ENCODE data around the gene RABGGTA. TPM values are rescaled to one million over a fixed set of nuclear protein-coding genes. Genes with fewer than 3 reads are reported as not detected.

RABGGTA gene
- total and polyA plus RNA-seq, 2 donors (not counting 1 experiment from before 2014, with no cell fraction given) = 15.1 to 21.0 TPM

GRCh38 chr14:24277071-24277470 is 5.7 kb upstream of the RABGGTA start:
- Histone ChIP-seq H2AFZ (ENCODE audit: low read length) (no peak overlapping the region), H3K4me3 (replicated peaks in 1 of 4; ENCODE audit: control extremely low read depth in 1 of 4, insufficient read depth in 1 of 4, low read depth in 3 of 4, low read length in 4 of 4) (no peak overlapping the region), H3K27me3 (ENCODE audit: control insufficient read depth, insufficient read depth, low read length) (no peaks in the 10 kb centered on the region), H3K4me1 (ENCODE audit: control insufficient read depth, extremely low read depth, insufficient read depth, low read length) (no peaks in the 10 kb centered on the region), H3K9ac (ENCODE audit: insufficient read depth, low read length) (no peak overlapping the region), H3K4me2 (ENCODE audit: extremely low read depth, insufficient read depth, low read length) (no peak overlapping the region), H3K79me2 (ENCODE audit: control insufficient read depth, insufficient read depth, low read length) (no peaks in the 10 kb centered on the region), H4K20me1 (ENCODE audit: control insufficient read depth, extremely low read depth, insufficient read depth, low read length) (no peaks in the 10 kb centered on the region), H3K36me3 (ENCODE audit: control insufficient read depth, insufficient read depth, low read length) (no peaks in the 10 kb centered on the region), H3K27ac (ENCODE audit: insufficient read depth, low read length) (no peak overlapping the region), H3K9me3 (ENCODE audit: control insufficient read depth, insufficient read depth, low read depth, low read length) (no peaks in the 10 kb centered on the region)
- DNase-seq (ENCODE audit: low read depth in 2 of 2) = no peak
- TF ChIP-seq EZH2 (IDR thresholded peaks at IDR 0.05; ENCODE audit: low read length, missing control alignments) (no peak), CTCF (conservative IDR thresholded peaks at IDR 0.05 in 1 of 2, IDR thresholded peaks at IDR 0.05 in 1 of 2; ENCODE audit: low read depth in 1 of 2, low read length in 2 of 2) (no peak)

- Histone ChIP-seq H4K20me1 (ENCODE audit: control insufficient read depth, extremely low read depth, insufficient read depth, low read length) (no peaks in the 10 kb centered on the region), H3K4me1 (ENCODE audit: control insufficient read depth, extremely low read depth, insufficient read depth, low read length) (no peaks in the 10 kb centered on the region), H3K27ac (ENCODE audit: insufficient read depth, low read length) (no peak overlapping the region), H3K4me3 (replicated peaks in 1 of 4; ENCODE audit: control extremely low read depth in 1 of 4, insufficient read depth in 1 of 4, low read depth in 3 of 4, low read length in 4 of 4) (no peak overlapping the region), H3K79me2 (ENCODE audit: control insufficient read depth, insufficient read depth, low read length) (no peaks in the 10 kb centered on the region), H3K4me2 (ENCODE audit: extremely low read depth, insufficient read depth, low read length) (no peak overlapping the region), H3K27me3 (ENCODE audit: control insufficient read depth, insufficient read depth, low read length) (no peaks in the 10 kb centered on the region), H3K9me3 (ENCODE audit: control insufficient read depth, insufficient read depth, low read depth, low read length) (no peaks in the 10 kb centered on the region), H3K36me3 (ENCODE audit: control insufficient read depth, insufficient read depth, low read length) (peaks cover 2% of the 10 kb centered on the region), H3K9ac (ENCODE audit: insufficient read depth, low read length) (no peak overlapping the region), H2AFZ (ENCODE audit: low read length) (no peak overlapping the region)
- TF ChIP-seq EZH2 (IDR thresholded peaks at IDR 0.05; ENCODE audit: low read length, missing control alignments) (no peak), CTCF (conservative IDR thresholded peaks at IDR 0.05 in 1 of 2, IDR thresholded peaks at IDR 0.05 in 1 of 2; ENCODE audit: low read depth in 1 of 2, low read length in 2 of 2) (no peak)
- peak in 1 of 2 donors; percentile 19 for DNase-seq (ENCODE audit: low read depth in 2 of 2)
Observed at GRCh38 chr14:24274101-24274543, 2.7 kb upstream of the RABGGTA start.

GRCh38 chr14:24273422-24273998 is 2.1 kb upstream of the RABGGTA start:
- Histone ChIP-seq H3K27ac (ENCODE audit: insufficient read depth, low read length) (no peak overlapping the region), H2AFZ (ENCODE audit: low read length) (no peak overlapping the region), H3K4me3 (replicated peaks in 1 of 4; ENCODE audit: control extremely low read depth in 1 of 4, insufficient read depth in 1 of 4, low read depth in 3 of 4, low read length in 4 of 4) (no peak overlapping the region), H3K36me3 (ENCODE audit: control insufficient read depth, insufficient read depth, low read length) (peaks cover 2% of the 10 kb centered on the region), H3K27me3 (ENCODE audit: control insufficient read depth, insufficient read depth, low read length) (no peaks in the 10 kb centered on the region), H3K9me3 (ENCODE audit: control insufficient read depth, insufficient read depth, low read depth, low read length) (no peaks in the 10 kb centered on the region), H4K20me1 (ENCODE audit: control insufficient read depth, extremely low read depth, insufficient read depth, low read length) (no peaks in the 10 kb centered on the region), H3K4me1 (ENCODE audit: control insufficient read depth, extremely low read depth, insufficient read depth, low read length) (no peaks in the 10 kb centered on the region), H3K4me2 (ENCODE audit: extremely low read depth, insufficient read depth, low read length) (no peak overlapping the region), H3K79me2 (ENCODE audit: control insufficient read depth, insufficient read depth, low read length) (no peaks in the 10 kb centered on the region), H3K9ac (ENCODE audit: insufficient read depth, low read length) (no peak overlapping the region)
- TF ChIP-seq CTCF (conservative IDR thresholded peaks at IDR 0.05 in 1 of 2, IDR thresholded peaks at IDR 0.05 in 1 of 2; ENCODE audit: low read depth in 1 of 2, low read length in 2 of 2) = peak in 1 of 2 donors; percentile 1
- no peak for TF ChIP-seq EZH2 (IDR thresholded peaks at IDR 0.05; ENCODE audit: low read length, missing control alignments)
- DNase-seq (ENCODE audit: low read depth in 2 of 2) = no peak
